Tongue (tissue), 2 donors: ENCODE results near the gene PTCH1. TPM values are rescaled to one million over a fixed set of nuclear protein-coding genes. Genes with fewer than 3 reads are reported as not detected.

Experiments
- DNase-seq: peaks from one replicate; pipeline ENCODE4 v3.0.0-alpha.2; 2015
- total RNA-seq: library from RNA; depleted of rRNA; stranded (reverse); fragments of >200 nt; gene quantifications from one replicate; pipeline ENCODE4 v1.2.3, GENCODE V29; 2014

Gene PTCH1
- total RNA-seq, 1 donor from 2014 or later: 19.7 TPM

- peak; percentile 66 for DNase-seq
These were observed 4.6 kb downstream of the PTCH1 start for GRCh38 chr9:95511952-95512708.

GRCh38 chr9:95511616-95511931, 5.2 kb downstream of the PTCH1 start:
- DNase-seq: no peak

GRCh38 chr9:95510709-95511615, 5.8 kb downstream of the PTCH1 start:
- peak; percentile 98 for DNase-seq

GRCh38 chr9:95509851-95510708, 6.7 kb downstream of the PTCH1 start:
- no peak for DNase-seq

GRCh38 chr9:95508968-95509850, 7.6 kb downstream of the PTCH1 start:
- DNase-seq: peak; percentile 99

- DNase-seq: no peak
These were observed 8.4 kb downstream of the PTCH1 start for GRCh38 chr9:95508242-95508967.

- DNase-seq: peak; percentile 87
These were observed 9.1 kb downstream of the PTCH1 start for GRCh38 chr9:95507464-95508241.

- peak; percentile 74 for DNase-seq
These were observed 9.9 kb downstream of the PTCH1 start for GRCh38 chr9:95506678-95507463.

GRCh38 chr9:95506428-95506677, 10.4 kb downstream of the PTCH1 start:
- DNase-seq: peak; percentile 72

- DNase-seq: peak; percentile 92
These were observed 10.9 kb downstream of the PTCH1 start for GRCh38 chr9:95505717-95506427.

GRCh38 chr9:95505072-95505716, 11.6 kb downstream of the PTCH1 start:
- peak; percentile 35 for DNase-seq

GRCh38 chr9:95504053-95504963, 12.5 kb downstream of the PTCH1 start:
- peak; percentile 73 for DNase-seq

- DNase-seq: no peak
These were observed 13.4 kb downstream of the PTCH1 start for GRCh38 chr9:95503369-95503768.

GRCh38 chr9:95502248-95502647, 14.5 kb downstream of the PTCH1 start:
- no peak for DNase-seq

- peak; percentile 64 for DNase-seq
These were observed 16.9 kb downstream of the PTCH1 start for GRCh38 chr9:95499847-95500246.

- DNase-seq: peak; percentile 34
These were observed 17.6 kb downstream of the PTCH1 start for GRCh38 chr9:95499046-95499676.

GRCh38 chr9:95498641-95499040, 18.1 kb downstream of the PTCH1 start:
- no peak for DNase-seq
